HG03460 (cell line): Measurements from ENCODE around the gene LIMCH1.

Experiments used
- ATAC-seq: cut with Tn5 transposase; IDR thresholded peaks from one replicate; pipeline ENCODE4 v1.9.1; 2021; ENCODE audit not compliant: unreplicated experiment

The LIMCH1 gene

GRCh38 chr4:41530741-41531140, 7.2 kb upstream of the LIMCH1 start:
- no peak for ATAC-seq

- ATAC-seq: no peak
These were observed 5.6 kb upstream of the LIMCH1 start for GRCh38 chr4:41532336-41532735.

GRCh38 chr4:41532882-41533281, 5.1 kb upstream of the LIMCH1 start:
- no peak for ATAC-seq

- no peak for ATAC-seq
These were observed 4.3 kb upstream of the LIMCH1 start for GRCh38 chr4:41533680-41534079.

GRCh38 chr4:41534404-41534803, 3.6 kb upstream of the LIMCH1 start:
- no peak for ATAC-seq

GRCh38 chr4:41535911-41536371, 2.0 kb upstream of the LIMCH1 start:
- ATAC-seq: no peak

- ATAC-seq: no peak
These were observed 566 bp upstream of the LIMCH1 start for GRCh38 chr4:41537292-41537890.

- ATAC-seq: no peak
These were observed 1.0 kb downstream of the LIMCH1 start for GRCh38 chr4:41538887-41539498.

GRCh38 chr4:41539711-41540110, 1.8 kb downstream of the LIMCH1 start:
- ATAC-seq: no peak

GRCh38 chr4:41540687-41541086, 2.7 kb downstream of the LIMCH1 start:
- ATAC-seq: no peak

- ATAC-seq: no peak
These were observed 3.7 kb downstream of the LIMCH1 start for GRCh38 chr4:41541687-41542094.

- no peak for ATAC-seq
These were observed 4.7 kb downstream of the LIMCH1 start for GRCh38 chr4:41542526-41543275.

GRCh38 chr4:41545238-41545637, 7.3 kb downstream of the LIMCH1 start:
- ATAC-seq: no peak

GRCh38 chr4:41546638-41547037, 8.7 kb downstream of the LIMCH1 start:
- ATAC-seq: no peak

GRCh38 chr4:41548305-41548880, 10.4 kb downstream of the LIMCH1 start:
- no peak for ATAC-seq

GRCh38 chr4:41549478-41549877, 11.5 kb downstream of the LIMCH1 start:
- no peak for ATAC-seq

GRCh38 chr4:41550308-41550707, 12.4 kb downstream of the LIMCH1 start:
- ATAC-seq: no peak

- ATAC-seq: no peak
These were observed 13.6 kb downstream of the LIMCH1 start for GRCh38 chr4:41551536-41551935.

- ATAC-seq: no peak
These were observed 16.9 kb downstream of the LIMCH1 start for GRCh38 chr4:41554905-41555304.

GRCh38 chr4:41556526-41556925, 18.6 kb downstream of the LIMCH1 start:
- no peak for ATAC-seq

- no peak for ATAC-seq
These were observed 22.1 kb downstream of the LIMCH1 start for GRCh38 chr4:41559940-41560516.

- ATAC-seq: no peak
These were observed 23.3 kb downstream of the LIMCH1 start for GRCh38 chr4:41561244-41561643.
